ENCODE data around the gene BCAP31. TPM values are rescaled to one million over a fixed set of nuclear protein-coding genes. Genes with fewer than 3 reads are reported as not detected.

The BCAP31 gene
- total RNA-seq, 1 experiment from 2014 or later = 150 TPM

DNA sequence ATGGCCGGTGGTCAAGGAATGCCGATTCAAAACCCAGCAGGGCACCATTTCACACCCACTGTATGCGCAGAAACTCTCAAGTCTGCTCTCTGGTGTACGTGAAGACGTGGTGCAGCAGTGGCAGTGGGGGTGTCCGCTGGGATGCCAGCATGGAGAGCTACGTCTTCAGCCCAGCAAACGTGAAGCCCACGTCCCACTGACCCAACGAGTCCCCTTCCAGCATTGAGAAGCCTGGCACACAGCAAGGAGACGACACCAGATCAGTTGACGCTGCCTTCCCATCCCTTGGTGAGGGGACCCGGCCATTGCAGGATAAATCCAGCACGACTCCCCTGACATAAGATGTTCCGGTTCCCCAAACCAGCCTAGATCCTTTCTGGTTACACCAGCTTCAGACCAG is 37.7 kb upstream of the BCAP31 start:
- CTCF ChIA-PET = interaction anchor here (1.5 kb wide), 1 partner anchor 17 kb away, joined by 3 read pairs; no protein-coding TSS in a partner anchor
- no peaks in the 10 kb centered on the region for H3K9me3 Mint-ChIP-seq
- H3K27me3 Mint-ChIP-seq (ENCODE audit: low read depth) = no peaks in the 10 kb centered on the region

DNA sequence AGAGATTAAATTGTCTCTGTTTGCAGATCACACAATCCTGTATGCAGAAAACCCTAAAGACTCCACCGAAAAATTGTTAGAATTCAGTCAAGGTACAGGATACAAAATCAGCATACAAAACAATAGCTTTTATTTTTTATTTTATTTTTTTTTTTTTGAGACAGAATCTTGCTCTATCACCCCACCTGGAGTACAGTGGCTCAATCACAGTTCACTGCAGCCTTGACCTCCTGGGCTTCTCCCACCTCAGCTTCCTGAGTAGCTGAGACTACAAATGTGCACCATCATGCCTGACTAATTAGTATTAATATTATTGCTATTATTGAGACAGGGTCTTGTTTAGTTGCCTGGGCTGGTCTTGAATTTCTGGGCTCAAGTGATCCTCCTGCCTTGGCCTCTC is 30.9 kb upstream of the BCAP31 start:
- POLR2A ChIA-PET = no interaction called here
- ATAC-seq = no peak; the same call in 1 of the 2 replicates

More for the DNA sequence above, 37.7 kb upstream of the BCAP31 start:
- Mint-ChIP-seq H3K4me1 (peaks cover 3% of the 10 kb centered on the region; the same call in 1 of the 2 replicates), H3K4me3 (no peak overlapping the region), H3K27ac (no peak overlapping the region), H3K36me3 (no peaks in the 10 kb centered on the region)
- POLR2A ChIA-PET = no interaction called here
- TF ChIP-seq, protein P1, sequence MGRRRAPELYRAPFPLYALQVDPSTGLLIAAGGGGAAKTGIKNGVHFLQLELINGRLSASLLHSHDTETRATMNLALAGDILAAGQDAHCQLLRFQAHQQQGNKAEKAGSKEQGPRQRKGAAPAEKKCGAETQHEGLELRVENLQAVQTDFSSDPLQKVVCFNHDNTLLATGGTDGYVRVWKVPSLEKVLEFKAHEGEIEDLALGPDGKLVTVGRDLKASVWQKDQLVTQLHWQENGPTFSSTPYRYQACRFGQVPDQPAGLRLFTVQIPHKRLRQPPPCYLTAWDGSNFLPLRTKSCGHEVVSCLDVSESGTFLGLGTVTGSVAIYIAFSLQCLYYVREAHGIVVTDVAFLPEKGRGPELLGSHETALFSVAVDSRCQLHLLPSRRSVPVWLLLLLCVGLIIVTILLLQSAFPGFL (CRISPR knock-in tag; IDR thresholded peaks at IDR 0.05; ENCODE audit: borderline replicate concordance) = no peak
- TF ChIP-seq, protein P2, sequence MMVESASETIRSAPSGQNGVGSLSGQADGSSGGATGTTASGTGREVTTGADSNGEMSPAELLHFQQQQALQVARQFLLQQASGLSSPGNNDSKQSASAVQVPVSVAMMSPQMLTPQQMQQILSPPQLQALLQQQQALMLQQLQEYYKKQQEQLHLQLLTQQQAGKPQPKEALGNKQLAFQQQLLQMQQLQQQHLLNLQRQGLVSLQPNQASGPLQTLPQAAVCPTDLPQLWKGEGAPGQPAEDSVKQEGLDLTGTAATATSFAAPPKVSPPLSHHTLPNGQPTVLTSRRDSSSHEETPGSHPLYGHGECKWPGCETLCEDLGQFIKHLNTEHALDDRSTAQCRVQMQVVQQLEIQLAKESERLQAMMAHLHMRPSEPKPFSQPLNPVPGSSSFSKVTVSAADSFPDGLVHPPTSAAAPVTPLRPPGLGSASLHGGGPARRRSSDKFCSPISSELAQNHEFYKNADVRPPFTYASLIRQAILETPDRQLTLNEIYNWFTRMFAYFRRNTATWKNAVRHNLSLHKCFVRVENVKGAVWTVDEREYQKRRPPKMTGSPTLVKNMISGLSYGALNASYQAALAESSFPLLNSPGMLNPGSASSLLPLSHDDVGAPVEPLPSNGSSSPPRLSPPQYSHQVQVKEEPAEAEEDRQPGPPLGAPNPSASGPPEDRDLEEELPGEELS (CRISPR knock-in tag; IDR thresholded peaks at IDR 0.05) = no peak
- TF ChIP-seq, protein P3, sequence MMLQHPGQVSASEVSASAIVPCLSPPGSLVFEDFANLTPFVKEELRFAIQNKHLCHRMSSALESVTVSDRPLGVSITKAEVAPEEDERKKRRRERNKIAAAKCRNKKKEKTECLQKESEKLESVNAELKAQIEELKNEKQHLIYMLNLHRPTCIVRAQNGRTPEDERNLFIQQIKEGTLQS (CRISPR knock-in tag; conservative IDR thresholded peaks at IDR 0.05) = no peak
- TF ChIP-seq SOX15 (CRISPR knock-in tag; IDR thresholded peaks at IDR 0.05) (no peak), ZNF423 (CRISPR knock-in tag; IDR thresholded peaks at IDR 0.05) (no peak), ZNF232 (CRISPR knock-in tag; IDR thresholded peaks at IDR 0.05) (no peak)
- TF ChIP-seq, protein P4, sequence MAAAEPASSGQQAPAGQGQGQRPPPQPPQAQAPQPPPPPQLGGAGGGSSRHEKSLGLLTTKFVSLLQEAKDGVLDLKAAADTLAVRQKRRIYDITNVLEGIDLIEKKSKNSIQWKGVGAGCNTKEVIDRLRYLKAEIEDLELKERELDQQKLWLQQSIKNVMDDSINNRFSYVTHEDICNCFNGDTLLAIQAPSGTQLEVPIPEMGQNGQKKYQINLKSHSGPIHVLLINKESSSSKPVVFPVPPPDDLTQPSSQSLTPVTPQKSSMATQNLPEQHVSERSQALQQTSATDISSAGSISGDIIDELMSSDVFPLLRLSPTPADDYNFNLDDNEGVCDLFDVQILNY (CRISPR knock-in tag; IDR thresholded peaks at IDR 0.05) = no peak
- no peak for DNase-seq (ENCODE audit: low spot score)
- no peak for ATAC-seq

More for the DNA sequence above, 30.9 kb upstream of the BCAP31 start:
- no peaks in the 10 kb centered on the region for H3K4me1 Mint-ChIP-seq
- no peaks in the 10 kb centered on the region for H3K36me3 Mint-ChIP-seq
- H3K27me3 Mint-ChIP-seq (ENCODE audit: low read depth) = no peaks in the 10 kb centered on the region; the same call in 1 of the 2 replicates
- no peak overlapping the region for H3K4me3 Mint-ChIP-seq
- no peak for TF ChIP-seq ZNF416 (CRISPR knock-in tag; IDR thresholded peaks at IDR 0.05)
- TF ChIP-seq ZNF219 (CRISPR knock-in tag; IDR thresholded peaks at IDR 0.05; ENCODE audit: borderline replicate concordance) = no peak
- TF ChIP-seq, protein P5, sequence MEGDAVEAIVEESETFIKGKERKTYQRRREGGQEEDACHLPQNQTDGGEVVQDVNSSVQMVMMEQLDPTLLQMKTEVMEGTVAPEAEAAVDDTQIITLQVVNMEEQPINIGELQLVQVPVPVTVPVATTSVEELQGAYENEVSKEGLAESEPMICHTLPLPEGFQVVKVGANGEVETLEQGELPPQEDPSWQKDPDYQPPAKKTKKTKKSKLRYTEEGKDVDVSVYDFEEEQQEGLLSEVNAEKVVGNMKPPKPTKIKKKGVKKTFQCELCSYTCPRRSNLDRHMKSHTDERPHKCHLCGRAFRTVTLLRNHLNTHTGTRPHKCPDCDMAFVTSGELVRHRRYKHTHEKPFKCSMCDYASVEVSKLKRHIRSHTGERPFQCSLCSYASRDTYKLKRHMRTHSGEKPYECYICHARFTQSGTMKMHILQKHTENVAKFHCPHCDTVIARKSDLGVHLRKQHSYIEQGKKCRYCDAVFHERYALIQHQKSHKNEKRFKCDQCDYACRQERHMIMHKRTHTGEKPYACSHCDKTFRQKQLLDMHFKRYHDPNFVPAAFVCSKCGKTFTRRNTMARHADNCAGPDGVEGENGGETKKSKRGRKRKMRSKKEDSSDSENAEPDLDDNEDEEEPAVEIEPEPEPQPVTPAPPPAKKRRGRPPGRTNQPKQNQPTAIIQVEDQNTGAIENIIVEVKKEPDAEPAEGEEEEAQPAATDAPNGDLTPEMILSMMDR (IDR thresholded peaks at IDR 0.05) = no peak
- TF ChIP-seq MXD4 (CRISPR knock-in tag; IDR thresholded peaks at IDR 0.05; ENCODE audit: borderline replicate concordance) = no peak
- TF ChIP-seq, protein P6, sequence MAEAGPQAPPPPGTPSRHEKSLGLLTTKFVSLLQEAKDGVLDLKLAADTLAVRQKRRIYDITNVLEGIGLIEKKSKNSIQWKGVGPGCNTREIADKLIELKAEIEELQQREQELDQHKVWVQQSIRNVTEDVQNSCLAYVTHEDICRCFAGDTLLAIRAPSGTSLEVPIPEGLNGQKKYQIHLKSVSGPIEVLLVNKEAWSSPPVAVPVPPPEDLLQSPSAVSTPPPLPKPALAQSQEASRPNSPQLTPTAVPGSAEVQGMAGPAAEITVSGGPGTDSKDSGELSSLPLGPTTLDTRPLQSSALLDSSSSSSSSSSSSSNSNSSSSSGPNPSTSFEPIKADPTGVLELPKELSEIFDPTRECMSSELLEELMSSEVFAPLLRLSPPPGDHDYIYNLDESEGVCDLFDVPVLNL (CRISPR knock-in tag; IDR thresholded peaks at IDR 0.05; ENCODE audit: borderline replicate concordance, low read depth) = no peak
- TF ChIP-seq KAT7 (CRISPR knock-in tag; IDR thresholded peaks at IDR 0.05; ENCODE audit: borderline replicate concordance) = no peak
- no peak for TF ChIP-seq MYBL2 (CRISPR knock-in tag; IDR thresholded peaks at IDR 0.05)
- no peak for TF ChIP-seq ZNF671 (CRISPR knock-in tag; IDR thresholded peaks at IDR 0.05)
- TF ChIP-seq, protein P7, sequence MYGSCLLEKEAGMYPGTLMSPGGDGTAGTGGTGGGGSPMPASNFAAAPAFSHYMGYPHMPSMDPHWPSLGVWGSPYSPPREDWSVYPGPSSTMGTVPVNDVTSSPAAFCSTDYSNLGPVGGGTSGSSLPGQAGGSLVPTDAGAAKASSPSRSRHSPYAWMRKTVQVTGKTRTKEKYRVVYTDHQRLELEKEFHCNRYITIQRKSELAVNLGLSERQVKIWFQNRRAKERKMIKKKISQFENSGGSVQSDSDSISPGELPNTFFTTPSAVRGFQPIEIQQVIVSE (CRISPR knock-in tag; IDR thresholded peaks at IDR 0.05; ENCODE audit: borderline replicate concordance) = no peak
- TF ChIP-seq, protein P8, sequence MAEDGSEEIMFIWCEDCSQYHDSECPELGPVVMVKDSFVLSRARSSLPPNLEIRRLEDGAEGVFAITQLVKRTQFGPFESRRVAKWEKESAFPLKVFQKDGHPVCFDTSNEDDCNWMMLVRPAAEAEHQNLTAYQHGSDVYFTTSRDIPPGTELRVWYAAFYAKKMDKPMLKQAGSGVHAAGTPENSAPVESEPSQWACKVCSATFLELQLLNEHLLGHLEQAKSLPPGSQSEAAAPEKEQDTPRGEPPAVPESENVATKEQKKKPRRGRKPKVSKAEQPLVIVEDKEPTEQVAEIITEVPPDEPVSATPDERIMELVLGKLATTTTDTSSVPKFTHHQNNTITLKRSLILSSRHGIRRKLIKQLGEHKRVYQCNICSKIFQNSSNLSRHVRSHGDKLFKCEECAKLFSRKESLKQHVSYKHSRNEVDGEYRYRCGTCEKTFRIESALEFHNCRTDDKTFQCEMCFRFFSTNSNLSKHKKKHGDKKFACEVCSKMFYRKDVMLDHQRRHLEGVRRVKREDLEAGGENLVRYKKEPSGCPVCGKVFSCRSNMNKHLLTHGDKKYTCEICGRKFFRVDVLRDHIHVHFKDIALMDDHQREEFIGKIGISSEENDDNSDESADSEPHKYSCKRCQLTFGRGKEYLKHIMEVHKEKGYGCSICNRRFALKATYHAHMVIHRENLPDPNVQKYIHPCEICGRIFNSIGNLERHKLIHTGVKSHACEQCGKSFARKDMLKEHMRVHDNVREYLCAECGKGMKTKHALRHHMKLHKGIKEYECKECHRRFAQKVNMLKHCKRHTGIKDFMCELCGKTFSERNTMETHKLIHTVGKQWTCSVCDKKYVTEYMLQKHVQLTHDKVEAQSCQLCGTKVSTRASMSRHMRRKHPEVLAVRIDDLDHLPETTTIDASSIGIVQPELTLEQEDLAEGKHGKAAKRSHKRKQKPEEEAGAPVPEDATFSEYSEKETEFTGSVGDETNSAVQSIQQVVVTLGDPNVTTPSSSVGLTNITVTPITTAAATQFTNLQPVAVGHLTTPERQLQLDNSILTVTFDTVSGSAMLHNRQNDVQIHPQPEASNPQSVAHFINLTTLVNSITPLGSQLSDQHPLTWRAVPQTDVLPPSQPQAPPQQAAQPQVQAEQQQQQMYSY (CRISPR knock-in tag; IDR thresholded peaks at IDR 0.05) = no peak
- TF ChIP-seq IRF2 (CRISPR knock-in tag; IDR thresholded peaks at IDR 0.05; ENCODE audit: borderline replicate concordance, low read depth) = no peak
- TF ChIP-seq, protein P9, sequence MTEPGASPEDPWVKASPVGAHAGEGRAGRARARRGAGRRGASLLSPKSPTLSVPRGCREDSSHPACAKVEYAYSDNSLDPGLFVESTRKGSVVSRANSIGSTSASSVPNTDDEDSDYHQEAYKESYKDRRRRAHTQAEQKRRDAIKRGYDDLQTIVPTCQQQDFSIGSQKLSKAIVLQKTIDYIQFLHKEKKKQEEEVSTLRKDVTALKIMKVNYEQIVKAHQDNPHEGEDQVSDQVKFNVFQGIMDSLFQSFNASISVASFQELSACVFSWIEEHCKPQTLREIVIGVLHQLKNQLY (CRISPR knock-in tag; IDR thresholded peaks at IDR 0.05) = no peak
- TF ChIP-seq GABPB1 (CRISPR knock-in tag; IDR thresholded peaks at IDR 0.05) = no peak
- no peak for TF ChIP-seq NR1H2 (CRISPR knock-in tag; IDR thresholded peaks at IDR 0.05)
- TF ChIP-seq HMGA2 (CRISPR knock-in tag; IDR thresholded peaks at IDR 0.05) = no peak
- no peak for TF ChIP-seq TP53 (CRISPR knock-in tag; IDR thresholded peaks at IDR 0.05)
- peaks cover 7% of the 10 kb centered on the region for H3K9me3 Mint-ChIP-seq
- DNase-seq (ENCODE audit: low spot score) = no peak
- CTCF ChIA-PET = interaction anchor here (0.6 to 1.4 kb wide), 6 partner anchors 13 to 168 kb away, joined by 3 to 7 read pairs (median 4); partner anchors contain the start of genes IDH3G and SSR4
- H3K27ac Mint-ChIP-seq = no peak overlapping the region

All from WTC11 (cell line).